LNCAP (cell line): ENCODE measurements around the gene REM2.

Source experiments
- CTCF ChIP-seq: fragments of 450-650 bp; IDR thresholded peaks from 2 replicates; pipeline ENCODE4 v1.5.1; 2017; ENCODE audit warnings: mild to moderate bottlenecking

REM2 gene

DNA sequence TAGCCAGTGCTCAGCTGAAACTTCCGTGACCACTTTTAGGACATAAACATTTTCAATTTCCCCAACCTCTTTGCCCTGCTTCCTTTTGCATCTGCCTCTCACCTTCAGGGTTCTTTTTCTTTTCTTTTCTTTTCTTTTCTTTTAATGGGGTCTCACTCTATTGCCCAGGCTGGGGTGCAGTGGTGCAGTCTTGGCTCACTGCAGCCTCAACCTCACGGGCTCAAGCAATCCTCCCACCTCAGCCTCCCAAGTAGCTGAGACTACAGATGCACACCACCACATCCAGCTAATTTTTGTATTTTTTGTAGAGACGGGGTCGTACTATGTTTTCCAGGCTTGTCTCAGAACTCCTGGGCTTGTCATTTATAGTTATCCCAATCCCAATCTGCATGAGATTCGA is 16.1 kb upstream of the REM2 start:
- TF ChIP-seq CTCF: no peak

DNA sequence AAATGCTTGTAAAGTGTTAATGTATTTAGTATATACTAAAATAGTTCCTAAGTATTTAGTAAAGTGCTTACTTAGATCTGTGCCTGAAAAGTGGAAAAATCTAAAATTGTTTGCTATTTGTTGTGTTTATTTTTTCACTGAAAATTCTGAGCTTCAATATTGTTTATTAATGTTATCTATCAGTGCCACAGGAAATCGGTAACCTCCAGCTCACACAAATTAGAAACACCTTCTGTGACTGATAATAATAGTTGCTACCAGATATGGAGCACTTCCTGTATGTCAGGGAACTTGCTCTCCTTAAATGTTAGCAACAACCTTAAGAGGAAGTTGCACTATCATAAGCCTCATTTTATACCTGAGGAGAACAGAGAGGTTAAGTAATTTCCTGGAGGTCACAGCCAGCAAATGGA is 12.2 kb upstream of the REM2 start:
- no peak for TF ChIP-seq CTCF

DNA sequence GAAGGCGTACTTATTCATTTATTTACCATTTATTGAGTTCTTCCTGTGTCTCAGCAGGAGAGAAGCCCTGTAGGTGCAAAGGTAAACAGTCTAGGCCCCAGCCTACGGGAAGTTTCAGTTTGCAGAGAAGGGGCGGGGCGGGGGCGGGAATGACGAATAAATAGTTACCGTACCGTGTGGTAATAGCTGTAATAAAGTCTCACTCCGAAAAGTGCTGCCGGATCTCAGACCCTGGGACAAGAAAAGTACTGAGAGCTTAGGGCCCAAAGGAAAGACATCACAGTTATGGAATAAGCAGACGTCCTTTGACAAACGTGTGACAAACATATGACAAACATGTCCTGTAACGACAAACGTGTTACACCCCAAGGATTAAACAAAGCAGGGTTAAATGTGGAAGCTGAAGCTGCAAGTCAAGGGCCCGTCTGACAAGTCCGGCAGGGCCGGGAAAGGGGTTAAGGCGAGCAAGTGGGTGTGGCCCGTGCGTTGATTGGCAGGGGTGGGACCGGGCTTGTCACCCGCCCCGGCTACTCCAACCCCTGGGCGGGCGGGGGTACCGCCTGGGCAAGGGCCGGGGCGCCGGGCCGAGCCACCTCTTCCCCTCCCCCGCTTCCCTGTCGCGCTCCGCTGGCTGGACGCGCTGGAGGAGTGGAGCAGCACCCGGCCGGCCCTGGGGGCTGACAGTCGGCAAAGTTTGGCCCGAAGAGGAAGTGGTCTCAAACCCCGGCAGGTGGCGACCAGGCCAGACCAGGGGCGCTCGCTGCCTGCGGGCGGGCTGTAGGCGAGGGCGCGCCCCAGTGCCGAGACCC is 11.6 kb upstream of the REM2 start, which contains the start of gene LRP10:
LRP10 (plus strand) TSS at position 517 of the 809 bp plus-strand sequence. CDS start 564 bp downstream, outside the sequence.
- no peak for TF ChIP-seq CTCF

- TF ChIP-seq CTCF: peak; percentile 96
Observed at GRCh38 chr14:22872033-22872832, 10.8 kb upstream of the REM2 start.

DNA sequence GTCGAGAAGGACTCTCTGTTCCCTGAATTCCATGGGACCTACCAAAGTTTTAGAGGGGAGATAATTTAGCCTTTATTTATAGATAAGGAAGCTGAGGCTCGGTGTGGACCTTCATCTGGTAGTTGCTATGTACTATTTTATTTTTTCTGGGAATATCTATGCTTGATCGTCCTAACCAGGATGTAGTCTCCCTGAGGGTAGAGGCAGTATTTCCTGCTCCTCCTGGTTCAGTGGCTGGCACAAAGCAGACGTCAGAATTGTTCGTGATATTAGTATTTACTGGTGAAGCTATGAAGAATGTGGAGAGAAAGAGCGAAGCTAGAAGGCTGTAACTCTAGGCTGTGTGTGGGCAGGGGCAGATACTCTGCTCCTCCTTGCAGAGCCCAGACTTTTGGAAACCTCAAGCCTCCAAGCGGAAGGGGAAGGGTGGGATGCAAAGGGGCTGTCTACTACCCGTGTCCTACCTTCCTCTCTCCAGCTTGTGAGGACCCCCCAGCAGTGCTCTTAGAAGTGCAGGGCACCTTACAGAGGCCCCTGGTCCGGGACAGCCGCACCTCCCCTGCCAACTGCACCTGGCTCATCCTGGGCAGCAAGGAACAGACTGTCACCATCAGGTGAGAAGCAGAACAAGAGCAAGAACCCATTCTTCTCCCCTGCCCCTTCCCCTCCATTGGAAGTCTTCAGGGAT is 10.0 kb upstream of the REM2 start:
- peak; percentile 32; the same call in 1 of the 2 replicates for TF ChIP-seq CTCF

- TF ChIP-seq CTCF: no peak
Observed at GRCh38 chr14:22875003-22875747, 7.8 kb upstream of the REM2 start.
